Muscle layer of duodenum (tissue), 2 donors: Measurements from ENCODE around the gene ABTB1.

ENCODE experiments used
- H3K27ac ChIP-seq: one replicate; pipeline ENCODE4 v1.7.0; 2013; ENCODE audit warnings: mild to moderate bottlenecking, low read length
- H3K27me3 ChIP-seq: one replicate; pipeline ENCODE4 v1.7.0; 2013; ENCODE audit warnings: low read depth, mild to moderate bottlenecking, control low read depth, low read length
- H3K36me3 ChIP-seq, 2 donors: one replicate each; pipeline ENCODE4 v1.7.0; 2013; ENCODE audit warnings: low read length in 2 of 2, control low read depth in 1 of 2, mild to moderate bottlenecking in 1 of 2; ENCODE audit not compliant: insufficient read depth in 2 of 2, control insufficient read depth in 1 of 2
- H3K4me1 ChIP-seq, 2 donors: one replicate each; pipeline ENCODE4 v1.7.0; 2013; ENCODE audit warnings: low read length in 2 of 2, mild to moderate bottlenecking in 2 of 2, control low read depth in 1 of 2, moderate library complexity in 1 of 2; ENCODE audit not compliant: insufficient read depth in 2 of 2, control insufficient read depth in 1 of 2
- H3K4me3 ChIP-seq, 2 donors: one replicate each; pipeline ENCODE4 v1.7.0; 2013; ENCODE audit warnings: low read length in 2 of 2, low read depth in 1 of 2, mild to moderate bottlenecking in 1 of 2
- H3K9me3 ChIP-seq, 2 donors: one replicate each; pipeline ENCODE4 v1.7.0; 2013; ENCODE audit warnings: low read length in 2 of 2, control low read depth in 1 of 2, mild to moderate bottlenecking in 1 of 2; ENCODE audit not compliant: control insufficient read depth in 1 of 2
- donor health status: healthy.

ABTB1 gene

DNA sequence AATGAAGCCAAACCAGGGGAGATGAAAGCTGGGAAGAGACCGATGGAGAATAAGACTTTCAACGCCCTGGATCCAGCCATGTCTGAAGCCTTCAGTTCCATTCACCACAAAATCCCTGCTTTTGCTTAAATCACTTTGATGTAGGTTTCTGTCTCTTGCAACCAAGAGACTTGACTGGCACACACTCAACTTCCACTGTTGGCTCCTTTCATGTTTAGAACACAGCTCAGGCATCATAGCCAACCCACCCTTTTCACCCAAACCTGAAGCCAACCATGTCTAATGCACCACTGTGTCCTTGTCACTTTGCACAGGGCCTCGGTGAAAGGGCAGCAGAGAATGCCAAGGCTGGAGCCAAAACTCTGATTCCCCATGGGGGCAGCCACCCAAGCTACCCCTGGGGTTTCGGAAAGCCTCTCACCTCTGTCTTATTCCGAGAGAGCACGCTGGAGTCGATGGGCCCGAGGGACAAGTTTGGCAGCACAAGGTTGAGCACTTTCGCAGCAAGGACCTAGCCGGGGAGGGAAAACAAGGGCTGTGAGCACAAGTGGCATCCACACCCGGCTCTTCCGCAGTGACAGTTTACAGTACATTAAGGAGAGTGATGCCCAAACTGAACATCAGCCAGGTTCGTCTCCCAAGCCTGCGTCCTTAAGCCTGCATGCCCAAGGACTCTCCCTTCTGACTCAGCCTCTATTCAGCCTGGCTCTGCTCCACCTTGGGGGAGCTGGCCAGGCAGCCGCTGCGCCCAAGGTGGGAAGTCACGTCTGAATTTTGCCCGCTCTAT lies 37.6 kb downstream of the ABTB1 start:
- no peaks in the 10 kb centered on the region for H3K27me3 ChIP-seq
- peaks cover 8 to 22% of the 10 kb centered on the region in 2 donors for H3K4me1 ChIP-seq
- no peak overlapping the region for H3K4me3 ChIP-seq
- no peaks in the 10 kb centered on the region for H3K9me3 ChIP-seq
- peaks cover 0 to 5% of the 10 kb centered on the region in 2 donors for H3K36me3 ChIP-seq
- H3K27ac ChIP-seq: no peak overlapping the region

DNA sequence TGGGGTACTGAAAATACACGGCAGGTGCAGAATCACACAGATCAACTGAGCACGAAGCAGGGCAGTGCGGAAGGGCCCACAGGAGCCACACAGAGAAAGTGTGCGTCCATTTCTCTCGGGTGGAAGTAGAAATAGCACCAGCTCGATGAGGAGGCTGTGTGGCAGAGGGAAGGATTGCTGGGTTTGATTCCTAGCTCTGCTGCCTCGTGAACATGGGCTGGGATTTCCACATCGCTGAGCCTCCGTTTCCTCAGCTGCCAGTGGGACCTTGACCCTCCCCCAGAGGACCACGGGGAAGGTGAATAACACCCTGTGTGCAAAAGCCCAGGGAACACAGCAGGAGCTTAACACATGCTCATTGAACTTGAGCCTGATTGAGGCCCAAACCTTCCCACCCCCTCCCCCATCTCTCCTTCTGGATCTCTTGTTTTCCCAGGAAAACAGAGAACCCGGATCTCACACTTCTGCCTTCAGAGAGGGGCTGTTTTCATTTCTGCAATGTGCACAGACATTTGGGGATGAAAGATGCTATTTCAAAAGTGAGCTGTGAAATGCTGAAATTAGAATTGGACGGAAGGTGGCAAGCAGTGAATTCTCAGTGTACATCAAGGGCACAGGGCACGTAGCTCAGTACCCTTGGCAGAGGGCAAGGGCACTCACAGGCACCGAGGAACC lies 38.4 kb downstream of the ABTB1 start:
- Histone ChIP-seq H3K4me1 (peaks cover 8 to 22% of the 10 kb centered on the region in 2 donors), H3K4me3 (no peak overlapping the region), H3K27me3 (no peaks in the 10 kb centered on the region), H3K9me3 (no peaks in the 10 kb centered on the region), H3K27ac (no peak overlapping the region), H3K36me3 (peaks cover 0 to 1% of the 10 kb centered on the region in 2 donors)

DNA sequence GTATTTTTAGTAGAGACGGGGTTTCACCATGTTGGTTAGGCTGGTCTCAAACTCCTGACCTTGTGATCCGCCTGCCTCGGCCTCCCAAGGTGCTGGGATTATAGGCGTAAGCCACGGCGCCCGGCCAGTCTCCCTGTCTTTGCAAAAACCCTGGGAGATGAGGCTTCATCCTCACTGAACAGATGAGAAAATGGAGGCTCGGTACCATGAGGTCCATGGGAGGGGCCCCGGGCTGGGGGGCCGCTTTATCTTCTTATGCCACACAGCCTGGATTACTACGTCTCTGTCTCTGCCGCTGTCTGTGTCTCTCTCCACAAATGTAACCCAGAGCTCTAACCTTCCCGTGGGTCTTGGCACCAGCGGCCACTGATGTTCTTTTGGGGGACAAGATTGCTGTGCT lies 39.1 kb downstream of the ABTB1 start:
- Histone ChIP-seq H3K36me3 (no peaks in the 10 kb centered on the region), H3K9me3 (no peaks in the 10 kb centered on the region), H3K4me3 (no peak overlapping the region), H3K27ac (no peak overlapping the region), H3K4me1 (peaks cover 8 to 22% of the 10 kb centered on the region in 2 donors), H3K27me3 (no peaks in the 10 kb centered on the region)

DNA sequence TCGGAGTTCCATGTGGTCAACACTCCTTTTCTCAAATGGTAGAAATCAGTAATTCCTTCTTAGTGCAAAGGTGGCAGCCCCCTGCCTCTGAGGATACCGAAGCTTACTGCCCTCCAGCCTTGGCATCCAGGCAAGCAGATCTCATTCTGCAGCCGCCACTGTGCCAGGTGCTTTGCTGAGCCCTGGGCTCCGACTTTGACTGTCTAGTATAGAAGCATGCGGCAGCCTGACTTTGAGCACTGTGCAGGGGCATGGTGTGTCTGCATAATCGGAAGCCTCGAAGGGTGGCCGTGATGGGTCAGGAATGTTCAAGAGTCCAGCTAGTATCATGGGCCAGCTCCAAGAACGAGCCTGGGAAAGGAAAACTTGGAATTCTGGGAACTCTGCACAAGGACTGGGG lies 39.7 kb downstream of the ABTB1 start:
- Histone ChIP-seq H3K4me3 (no peak overlapping the region), H3K27ac (no peak overlapping the region), H3K4me1 (peaks cover 7 to 20% of the 10 kb centered on the region in 2 donors), H3K9me3 (no peaks in the 10 kb centered on the region), H3K27me3 (no peaks in the 10 kb centered on the region), H3K36me3 (no peaks in the 10 kb centered on the region)

DNA sequence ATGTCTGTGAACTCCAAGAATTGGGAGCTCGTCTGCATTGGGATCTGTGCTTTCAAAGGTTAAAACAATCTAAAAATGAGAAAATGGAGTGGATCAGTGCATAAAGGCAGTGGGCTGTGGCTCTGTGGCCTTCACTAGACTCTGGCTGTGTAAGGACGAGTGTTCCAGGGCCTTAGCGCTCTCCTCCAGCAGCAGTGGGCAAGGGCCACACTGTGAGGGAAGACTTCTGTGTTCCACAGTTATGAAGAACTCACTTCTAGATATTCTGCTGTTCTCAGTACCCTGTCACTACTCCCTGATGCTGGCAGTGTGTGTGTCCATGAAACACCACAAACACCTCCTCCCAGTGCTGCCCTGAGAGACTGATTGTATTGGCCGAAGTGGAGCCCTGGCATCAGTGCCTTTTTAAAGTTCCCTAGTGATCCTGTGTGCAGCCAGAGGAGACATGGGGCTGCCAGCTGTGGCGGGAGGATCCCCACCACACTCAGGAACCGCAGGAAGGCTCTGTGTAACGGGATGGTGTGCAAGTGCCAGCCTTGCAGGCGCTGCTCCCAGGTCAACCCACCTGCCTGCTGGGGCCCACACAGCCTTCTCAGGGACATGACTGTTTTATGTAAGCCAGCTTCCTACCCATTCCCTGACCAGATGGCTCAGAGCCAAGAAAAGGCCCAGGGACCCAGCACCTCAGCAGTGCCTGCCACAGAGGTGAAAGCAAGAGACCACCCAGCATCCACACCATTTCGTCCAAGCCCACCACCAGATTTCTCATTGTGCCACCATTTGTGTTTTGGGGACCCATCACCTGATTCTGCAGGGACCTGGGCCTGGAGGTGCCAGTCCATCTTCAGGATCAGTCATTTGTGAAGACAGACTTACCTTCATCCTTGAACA lies 40.4 kb downstream of the ABTB1 start:
- Histone ChIP-seq H3K27ac (no peak overlapping the region), H3K4me3 (no peak overlapping the region), H3K9me3 (no peaks in the 10 kb centered on the region), H3K36me3 (no peaks in the 10 kb centered on the region), H3K4me1 (peaks cover 3 to 13% of the 10 kb centered on the region in 2 donors), H3K27me3 (no peaks in the 10 kb centered on the region)

DNA sequence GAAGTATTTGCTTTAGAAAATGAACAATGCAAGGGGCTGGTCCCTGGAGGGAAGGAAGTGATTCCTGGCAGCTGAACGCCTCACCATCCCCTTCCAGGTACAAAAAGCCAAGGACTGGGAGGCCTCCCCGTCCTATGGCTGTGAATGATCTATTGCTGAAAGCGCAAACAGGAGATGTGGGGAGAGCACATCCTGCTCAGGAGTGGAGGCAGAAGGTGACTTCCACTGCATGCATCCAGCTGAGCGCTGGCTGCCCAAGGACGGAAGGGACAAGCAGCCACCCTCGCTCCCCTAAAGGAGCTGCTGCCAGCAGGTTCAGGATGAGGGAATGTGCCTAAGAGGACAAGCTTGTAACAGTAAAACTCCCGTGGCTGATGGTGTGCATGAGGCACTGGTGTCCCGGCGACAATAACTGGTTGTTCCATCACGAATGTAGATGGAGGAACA lies 41.4 kb downstream of the ABTB1 start:
- Histone ChIP-seq H3K27me3 (no peaks in the 10 kb centered on the region), H3K4me3 (no peak overlapping the region), H3K4me1 (peaks cover 3 to 13% of the 10 kb centered on the region in 2 donors), H3K27ac (no peak overlapping the region), H3K36me3 (no peaks in the 10 kb centered on the region), H3K9me3 (no peaks in the 10 kb centered on the region)

DNA sequence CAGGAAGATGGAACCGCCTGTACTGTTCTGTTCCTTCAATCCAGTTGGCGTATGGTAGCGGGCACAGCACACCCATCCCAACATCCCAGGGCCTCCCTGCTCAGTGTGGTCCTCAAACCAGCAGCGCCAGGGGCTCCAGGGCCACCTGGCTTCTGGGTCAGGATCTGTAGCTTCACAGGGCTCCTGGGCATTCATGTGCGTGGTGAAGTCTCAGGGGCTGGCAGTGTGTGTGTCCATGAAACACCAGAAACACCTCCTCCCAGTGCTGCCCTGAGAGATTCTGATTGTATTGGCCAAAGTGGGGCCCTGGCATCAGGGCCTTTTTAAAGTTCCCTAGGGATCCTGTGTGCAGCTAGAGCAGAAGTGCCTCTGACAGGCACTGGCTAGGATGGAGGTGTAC lies 42.1 kb downstream of the ABTB1 start:
- no peaks in the 10 kb centered on the region for H3K27me3 ChIP-seq
- peaks cover 3 to 13% of the 10 kb centered on the region in 2 donors for H3K4me1 ChIP-seq
- no peaks in the 10 kb centered on the region for H3K9me3 ChIP-seq
- no peak overlapping the region for H3K27ac ChIP-seq
- H3K4me3 ChIP-seq: no peak overlapping the region
- H3K36me3 ChIP-seq: no peaks in the 10 kb centered on the region

DNA sequence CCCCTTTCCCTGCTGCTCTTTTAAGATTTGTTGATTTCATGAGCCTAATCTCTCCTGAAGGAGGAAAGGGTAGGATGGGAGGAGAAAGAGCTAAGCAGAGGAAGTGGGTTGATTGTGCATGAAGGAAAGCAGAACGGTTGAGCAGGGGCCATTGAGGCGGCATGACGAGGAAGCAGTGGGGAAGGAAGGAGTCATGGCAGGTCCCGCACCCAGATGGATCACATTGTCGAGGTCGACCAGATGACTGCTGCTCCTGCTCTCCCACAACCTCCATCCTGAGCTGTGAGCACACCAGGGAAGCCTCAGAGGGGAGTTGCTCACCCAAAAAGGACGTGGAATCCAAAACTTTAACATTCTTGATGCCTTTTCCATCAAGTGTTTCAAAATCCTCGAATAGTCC lies 42.8 kb downstream of the ABTB1 start:
- Histone ChIP-seq H3K4me1 (peaks cover 3 to 12% of the 10 kb centered on the region in 2 donors), H3K4me3 (no peak overlapping the region), H3K9me3 (no peaks in the 10 kb centered on the region), H3K36me3 (no peaks in the 10 kb centered on the region), H3K27me3 (no peaks in the 10 kb centered on the region), H3K27ac (no peak overlapping the region)

DNA sequence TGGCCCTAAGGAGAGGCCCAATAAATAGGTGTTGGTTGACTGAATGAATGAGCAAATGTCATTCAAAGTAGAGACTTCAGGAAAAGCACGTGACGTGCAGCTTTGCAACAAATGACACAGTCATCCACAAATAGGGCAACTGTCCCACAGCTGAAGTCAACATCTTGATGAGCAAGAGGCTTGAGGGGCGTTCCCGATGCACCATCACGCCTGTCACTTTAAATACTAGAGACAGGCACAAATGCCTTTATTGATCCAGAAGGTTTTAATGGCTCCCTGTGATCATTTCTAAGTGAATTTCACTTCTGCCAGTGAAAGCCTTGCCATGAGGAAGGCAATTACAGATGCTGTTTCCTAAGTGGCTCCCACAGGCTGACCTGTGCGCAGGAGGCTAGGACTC lies 43.6 kb downstream of the ABTB1 start:
- Histone ChIP-seq H3K4me3 (no peak overlapping the region), H3K9me3 (no peaks in the 10 kb centered on the region), H3K27me3 (no peaks in the 10 kb centered on the region), H3K4me1 (peaks cover 3 to 12% of the 10 kb centered on the region in 2 donors), H3K36me3 (no peaks in the 10 kb centered on the region), H3K27ac (no peak overlapping the region)

DNA sequence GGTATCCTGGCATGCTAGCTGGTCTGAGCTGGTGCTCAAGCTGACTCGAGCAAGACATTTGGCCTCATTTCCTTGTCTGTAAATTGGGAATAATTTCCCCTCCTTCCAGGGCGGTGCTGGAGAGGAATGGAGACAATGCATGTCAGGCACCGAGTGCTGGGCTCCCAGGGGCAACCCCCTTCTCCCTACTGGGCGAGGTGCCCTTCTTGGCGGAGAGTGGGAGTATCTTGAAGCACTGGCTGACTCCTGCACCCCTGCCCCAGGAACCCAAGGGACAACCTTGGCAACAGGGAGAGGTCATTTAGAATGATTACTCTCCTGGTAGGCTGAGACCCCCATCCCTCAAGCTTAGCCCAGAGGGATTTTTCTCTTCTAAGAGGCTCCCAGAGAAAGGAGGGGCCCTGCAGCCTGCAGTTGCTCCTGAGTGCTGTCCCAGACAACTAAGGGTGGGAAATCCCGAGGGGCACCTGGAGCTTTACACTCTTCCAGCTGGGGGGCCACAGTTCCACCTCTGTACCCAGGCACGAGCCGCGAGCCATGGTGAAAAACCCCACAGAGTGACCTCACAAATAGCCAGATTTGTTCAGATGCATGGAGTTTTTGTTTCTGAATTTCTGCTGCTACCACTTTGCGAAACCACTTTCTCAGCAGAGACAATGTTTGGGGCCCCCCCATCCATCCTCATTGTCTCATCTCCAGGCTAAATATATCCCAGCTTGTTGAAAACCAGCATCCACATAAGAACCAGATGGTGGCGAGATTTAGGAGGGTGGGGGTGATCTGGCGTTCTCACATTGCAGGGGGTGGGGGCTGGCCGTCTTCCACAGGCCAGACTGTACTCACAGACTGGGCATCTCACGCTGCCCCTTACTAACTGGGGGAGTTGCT lies 44.8 kb downstream of the ABTB1 start:
- Histone ChIP-seq H3K36me3 (no peaks in the 10 kb centered on the region), H3K4me1 (peaks cover 5 to 19% of the 10 kb centered on the region in 2 donors), H3K27me3 (no peaks in the 10 kb centered on the region), H3K4me3 (no peak overlapping the region), H3K27ac (no peak overlapping the region), H3K9me3 (no peaks in the 10 kb centered on the region)
